Endothelial cell (in vitro differentiated cells): ENCODE results near the gene SORCS1. TPM values are rescaled to one million over a fixed set of nuclear protein-coding genes. Genes with fewer than 3 reads are reported as not detected.

Experiments used
- DNase-seq: peaks from one replicate; pipeline ENCODE4 v3.0.0; 2021; ENCODE audit warnings: low spot score
- H3K27ac Mint-ChIP-seq: one replicate; pipeline ENCODE4 v1.8.0; 2021; ENCODE audit warnings: mixed read lengths, inconsistent platforms; ENCODE audit not compliant: unreplicated experiment
- H3K27me3 Mint-ChIP-seq: one replicate; pipeline ENCODE4 v1.8.0; 2021; ENCODE audit warnings: mild to moderate bottlenecking, moderate library complexity, mixed read lengths, inconsistent platforms; ENCODE audit not compliant: unreplicated experiment
- H3K36me3 Mint-ChIP-seq: one replicate; pipeline ENCODE4 v1.8.0; 2021; ENCODE audit warnings: mild to moderate bottlenecking, low read depth, mixed read lengths, inconsistent platforms; ENCODE audit not compliant: unreplicated experiment
- H3K4me1 Mint-ChIP-seq: one replicate; pipeline ENCODE4 v1.8.0; 2021; ENCODE audit warnings: mild to moderate bottlenecking, mixed read lengths, inconsistent platforms; ENCODE audit not compliant: unreplicated experiment
- H3K4me3 Mint-ChIP-seq: one replicate; pipeline ENCODE4 v1.8.0; 2021; ENCODE audit warnings: mild to moderate bottlenecking, mixed read lengths, inconsistent platforms; ENCODE audit not compliant: unreplicated experiment
- H3K9me3 Mint-ChIP-seq: one replicate; pipeline ENCODE4 v1.8.0; 2021; ENCODE audit warnings: mixed read lengths, inconsistent platforms; ENCODE audit not compliant: unreplicated experiment
- total RNA-seq: library from RNA; stranded (reverse); fragmentation: NEBNext Ultra II Directional; extraction: Animal tissue kit (Norgen Biotek cat#: 25700); gene quantifications from one replicate; pipeline ENCODE4 v1.2.1, GENCODE V29; 2021; ENCODE audit not compliant: unreplicated experiment
- TF ChIP-seq, protein P1 (sequence below): fragments of 200-600 bp; sonication (generic); IDR thresholded peaks from one replicate; pipeline ENCODE4 v1.5.0; 2021; ENCODE audit warnings: antibody characterized with exemption; ENCODE audit not compliant: unreplicated experiment

SORCS1 gene
- total RNA-seq, 1 donor from 2014 or later = 0.56 TPM

DNA sequence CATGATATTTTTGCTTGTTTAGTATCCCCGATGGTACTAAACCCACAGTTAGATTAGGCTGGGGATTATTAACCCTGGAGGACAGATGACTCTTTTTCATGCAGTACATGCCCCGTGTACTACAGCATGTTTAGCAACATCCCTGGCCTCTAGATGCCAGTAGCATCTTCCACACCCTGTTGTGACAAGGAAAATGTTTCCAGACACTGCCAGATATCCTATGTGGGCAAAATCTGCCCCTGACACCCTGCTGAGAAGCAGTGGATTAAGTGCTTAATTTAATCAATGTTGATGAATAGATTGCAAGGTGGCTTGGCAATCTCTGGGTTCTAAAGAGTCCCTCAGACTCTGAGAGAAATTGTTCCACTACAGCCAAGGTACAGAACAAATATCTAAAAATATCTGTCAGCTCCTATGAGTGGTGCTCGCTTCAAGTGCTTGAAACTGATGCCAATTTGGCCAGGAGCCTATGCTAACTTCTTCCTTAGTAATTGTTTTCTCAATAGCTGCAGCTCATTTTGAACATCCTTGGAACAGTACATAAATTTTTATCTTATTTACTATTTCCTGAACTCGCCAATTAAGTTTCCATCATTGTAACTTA, 247.0 kb downstream of the SORCS1 start:
- TF ChIP-seq, protein P1, sequence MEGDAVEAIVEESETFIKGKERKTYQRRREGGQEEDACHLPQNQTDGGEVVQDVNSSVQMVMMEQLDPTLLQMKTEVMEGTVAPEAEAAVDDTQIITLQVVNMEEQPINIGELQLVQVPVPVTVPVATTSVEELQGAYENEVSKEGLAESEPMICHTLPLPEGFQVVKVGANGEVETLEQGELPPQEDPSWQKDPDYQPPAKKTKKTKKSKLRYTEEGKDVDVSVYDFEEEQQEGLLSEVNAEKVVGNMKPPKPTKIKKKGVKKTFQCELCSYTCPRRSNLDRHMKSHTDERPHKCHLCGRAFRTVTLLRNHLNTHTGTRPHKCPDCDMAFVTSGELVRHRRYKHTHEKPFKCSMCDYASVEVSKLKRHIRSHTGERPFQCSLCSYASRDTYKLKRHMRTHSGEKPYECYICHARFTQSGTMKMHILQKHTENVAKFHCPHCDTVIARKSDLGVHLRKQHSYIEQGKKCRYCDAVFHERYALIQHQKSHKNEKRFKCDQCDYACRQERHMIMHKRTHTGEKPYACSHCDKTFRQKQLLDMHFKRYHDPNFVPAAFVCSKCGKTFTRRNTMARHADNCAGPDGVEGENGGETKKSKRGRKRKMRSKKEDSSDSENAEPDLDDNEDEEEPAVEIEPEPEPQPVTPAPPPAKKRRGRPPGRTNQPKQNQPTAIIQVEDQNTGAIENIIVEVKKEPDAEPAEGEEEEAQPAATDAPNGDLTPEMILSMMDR = no peak
- H3K27me3 Mint-ChIP-seq = peaks cover 2% of the 10 kb centered on the region
- no peaks in the 10 kb centered on the region for H3K36me3 Mint-ChIP-seq
- no peak for DNase-seq
- H3K4me3 Mint-ChIP-seq = no peak overlapping the region
- H3K27ac Mint-ChIP-seq = no peak overlapping the region
- no peaks in the 10 kb centered on the region for H3K9me3 Mint-ChIP-seq
- no peaks in the 10 kb centered on the region for H3K4me1 Mint-ChIP-seq

DNA sequence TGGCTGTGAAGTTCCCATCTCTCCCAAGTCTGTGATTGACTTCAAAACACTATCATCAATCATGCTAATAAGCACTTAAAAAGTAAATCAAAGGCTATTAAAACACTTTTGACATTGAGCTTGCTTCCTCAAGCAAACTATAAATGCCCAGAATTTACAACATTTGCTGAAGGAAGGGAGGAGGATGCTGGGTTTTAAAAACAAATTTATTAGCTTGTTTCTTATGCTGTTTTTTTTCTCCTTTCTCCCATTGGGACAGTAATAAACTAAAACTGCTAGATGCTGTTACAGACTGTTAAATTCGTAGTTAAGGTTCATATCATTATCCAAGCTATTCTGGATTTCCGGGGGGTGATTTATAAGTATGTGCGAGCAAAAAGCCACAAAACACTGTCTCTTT, 250.5 kb downstream of the SORCS1 start:
- H3K27me3 Mint-ChIP-seq = peaks cover 2% of the 10 kb centered on the region
- H3K9me3 Mint-ChIP-seq = no peaks in the 10 kb centered on the region
- no peaks in the 10 kb centered on the region for H3K4me1 Mint-ChIP-seq
- H3K27ac Mint-ChIP-seq = no peak overlapping the region
- H3K36me3 Mint-ChIP-seq = no peaks in the 10 kb centered on the region
- TF ChIP-seq, protein P1 = no peak
- H3K4me3 Mint-ChIP-seq = no peak overlapping the region
- DNase-seq = no peak

DNA sequence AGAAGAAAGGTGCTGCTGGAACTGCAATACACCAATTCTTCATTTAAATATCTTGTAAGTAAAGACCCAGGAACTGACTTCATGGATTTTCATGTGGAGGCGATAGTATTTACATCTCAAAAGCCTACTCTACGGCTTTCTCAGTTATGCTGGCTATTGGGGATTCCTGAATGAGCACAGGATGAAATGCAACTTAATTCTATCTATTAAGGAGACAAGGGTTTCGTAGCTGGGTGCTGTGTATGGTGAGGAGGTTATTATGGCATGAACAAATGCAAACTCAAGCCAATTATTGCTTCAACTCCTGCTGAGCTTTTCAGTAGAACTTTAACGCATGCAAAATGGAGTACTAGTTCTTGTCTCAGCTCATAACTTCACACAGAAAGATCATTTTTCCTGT, 251.2 kb downstream of the SORCS1 start:
- H3K36me3 Mint-ChIP-seq = no peaks in the 10 kb centered on the region
- peaks cover 2% of the 10 kb centered on the region for H3K27me3 Mint-ChIP-seq
- TF ChIP-seq, protein P1 = no peak
- no peak overlapping the region for H3K4me3 Mint-ChIP-seq
- no peak overlapping the region for H3K27ac Mint-ChIP-seq
- no peaks in the 10 kb centered on the region for H3K9me3 Mint-ChIP-seq
- no peaks in the 10 kb centered on the region for H3K4me1 Mint-ChIP-seq
- no peak for DNase-seq

DNA sequence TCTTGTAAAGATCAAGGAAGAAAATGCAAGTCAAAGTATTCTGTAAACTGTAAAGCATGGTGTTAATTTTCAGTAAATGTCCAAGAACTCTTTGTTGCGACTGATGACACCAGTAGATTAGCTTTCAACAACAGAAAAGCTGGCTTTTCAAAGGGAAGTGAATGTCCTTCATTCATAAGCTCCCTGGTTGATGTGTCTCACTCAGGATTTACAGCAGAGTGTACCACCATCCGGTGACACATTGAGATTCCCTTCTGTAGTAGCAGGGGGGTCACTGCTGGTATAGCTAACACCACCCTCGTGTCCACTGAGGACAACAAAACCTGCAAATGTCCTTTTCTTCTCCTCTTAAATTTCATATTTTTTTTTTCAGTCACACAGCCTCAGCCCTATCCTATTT, 253.4 kb downstream of the SORCS1 start:
- H3K4me1 Mint-ChIP-seq = no peaks in the 10 kb centered on the region
- no peaks in the 10 kb centered on the region for H3K9me3 Mint-ChIP-seq
- H3K27me3 Mint-ChIP-seq = peaks cover 3% of the 10 kb centered on the region
- H3K36me3 Mint-ChIP-seq = no peaks in the 10 kb centered on the region
- H3K27ac Mint-ChIP-seq = no peak overlapping the region
- no peak overlapping the region for H3K4me3 Mint-ChIP-seq
- TF ChIP-seq, protein P1 = no peak
- no peak for DNase-seq

DNA sequence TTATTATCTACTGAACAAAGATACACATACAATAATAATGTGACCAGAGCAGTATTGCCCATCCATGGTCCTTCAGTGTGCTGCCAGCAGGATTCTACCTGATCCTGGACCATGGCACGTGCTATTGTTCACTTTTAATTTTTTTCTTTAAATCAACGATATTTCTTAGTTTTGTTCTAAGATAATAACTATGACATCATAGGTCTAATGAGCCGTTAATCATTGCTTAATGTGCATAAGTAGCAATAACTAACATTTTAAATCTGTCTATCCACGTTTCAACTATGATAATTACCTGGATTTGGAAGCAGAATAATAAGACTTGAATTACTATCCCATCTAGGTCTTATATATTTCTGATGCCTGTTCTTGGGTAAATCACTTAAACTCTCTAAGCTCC, 253.8 kb downstream of the SORCS1 start:
- Mint-ChIP-seq H3K9me3 (no peaks in the 10 kb centered on the region), H3K4me3 (no peak overlapping the region), H3K36me3 (no peaks in the 10 kb centered on the region), H3K4me1 (no peaks in the 10 kb centered on the region), H3K27ac (no peak overlapping the region), H3K27me3 (peaks cover 3% of the 10 kb centered on the region)
- TF ChIP-seq, protein P1 = no peak
- no peak for DNase-seq
